GM23338 (cell line): ENCODE results near the gene NTN4. TPM values are rescaled to one million over a fixed set of nuclear protein-coding genes. Genes with fewer than 3 reads are reported as not detected.

ENCODE experiments used
- ATAC-seq: fragments of 200-7000 bp; cut with Tn5 transposase; 3 replicates; pipeline ENCODE4 v1.9.1; 2020
- DNase-seq: peaks from one replicate; pipeline ENCODE4 v3.0.0-alpha.2; 2015; ENCODE audit warnings: low spot score
- H2AFZ ChIP-seq: fragments of 200-600 bp; sonication (generic); 2 replicates; pipeline ENCODE4 v1.8.0; 2016; ENCODE audit warnings: antibody characterized with exemption, mild to moderate bottlenecking, moderate library complexity
- H3F3A ChIP-seq: fragments of 200-600 bp; sonication (generic); replicated peaks from 2 replicates; pipeline ENCODE4 v1.8.0; 2017; ENCODE audit warnings: antibody characterized with exemption, mixed run types, low read depth
- H3K27ac ChIP-seq: fragments of 200-600 bp; sonication (generic); 2 replicates; pipeline ENCODE4 v1.6.1; 2016; ENCODE audit warnings: low read depth
- H3K27me3 ChIP-seq: fragments of 200-600 bp; sonication (generic); 2 replicates; pipeline ENCODE4 v1.8.0; 2016; ENCODE audit warnings: mild to moderate bottlenecking, mixed run types, moderate library complexity; ENCODE audit not compliant: insufficient read depth
- H3K36me3 ChIP-seq: fragments of 200-600 bp; sonication (generic); 2 replicates; pipeline ENCODE4 v1.8.0; 2016; ENCODE audit warnings: mild to moderate bottlenecking; ENCODE audit not compliant: insufficient read depth
- H3K4me1 ChIP-seq: fragments of 200-600 bp; sonication (generic); 2 replicates; pipeline ENCODE4 v1.8.0; 2016; ENCODE audit warnings: mild to moderate bottlenecking, moderate library complexity; ENCODE audit not compliant: insufficient read depth
- H3K4me2 ChIP-seq: fragments of 200-600 bp; sonication (generic); 2 replicates; pipeline ENCODE4 v1.7.1; 2017; ENCODE audit warnings: mixed run types
- H3K4me3 ChIP-seq: fragments of 200-600 bp; sonication (generic); 2 replicates; pipeline ENCODE4 v1.6.1; 2016; ENCODE audit warnings: mixed run types
- H3K79me2 ChIP-seq: fragments of 200-600 bp; sonication (generic); replicated peaks from 2 replicates; pipeline ENCODE4 v1.8.0; 2017; ENCODE audit warnings: mild to moderate bottlenecking; ENCODE audit not compliant: insufficient read depth
- H3K9me2 ChIP-seq: fragments of 200-600 bp; sonication (generic); 2 replicates; pipeline ENCODE4 v1.8.0; 2017; ENCODE audit not compliant: insufficient read depth
- H4K20me1 ChIP-seq: fragments of 200-600 bp; sonication (generic); replicated peaks from 2 replicates; pipeline ENCODE4 v1.8.0; 2017; ENCODE audit warnings: mild to moderate bottlenecking; ENCODE audit not compliant: insufficient read depth
- H3K27ac Mint-ChIP-seq: 2 replicates; pipeline ENCODE4 v1.8.0; 2020; ENCODE audit warnings: inconsistent platforms, mild to moderate bottlenecking, moderate library complexity, mixed read lengths
- H3K27me3 Mint-ChIP-seq: 3 replicates; pipeline ENCODE4 v1.8.0; 2022; ENCODE audit warnings: low read depth, mild to moderate bottlenecking, moderate library complexity, mixed read lengths, inconsistent platforms; ENCODE audit not compliant: insufficient read depth, poor library complexity
- H3K36me3 Mint-ChIP-seq: 3 replicates; pipeline ENCODE4 v1.8.0; 2021; ENCODE audit warnings: low read depth, mild to moderate bottlenecking, inconsistent platforms, moderate library complexity, mixed read lengths
- H3K4me1 Mint-ChIP-seq: 3 replicates; pipeline ENCODE4 v1.8.0; 2020; ENCODE audit warnings: mild to moderate bottlenecking, inconsistent platforms, mixed read lengths
- H3K4me3 Mint-ChIP-seq: 3 replicates; pipeline ENCODE4 v1.8.0; 2021; ENCODE audit warnings: moderate library complexity, mild to moderate bottlenecking, inconsistent platforms, mixed read lengths
- H3K9me3 Mint-ChIP-seq: 3 replicates; pipeline ENCODE4 v1.8.0; 2020; ENCODE audit warnings: moderate library complexity, mild to moderate bottlenecking, inconsistent platforms, mixed read lengths
- CREB1 ChIP-seq: fragments of 250-450 bp; sonication (Bioruptor Pico); IDR thresholded peaks from 2 replicates; pipeline ENCODE4 v1.5.0; 2020; ENCODE audit warnings: low read depth, mild to moderate bottlenecking, moderate library complexity
- CTCF ChIP-seq, 2 experiments: fragments of 200-600 bp in 1 of 2; sonication (generic) in 1 of 2; conservative IDR thresholded peaks; 2 replicates each; pipeline versions ENCODE4 v1.5.1 to v1.6.1; 2016 to 2017; ENCODE audit warnings: antibody characterized with exemption in 2 of 2, low read depth in 2 of 2, mild to moderate bottlenecking in 2 of 2, moderate library complexity in 1 of 2
- ETS1 ChIP-seq: IDR thresholded peaks from 2 replicates; pipeline ENCODE4 v1.6.1; 2016; ENCODE audit warnings: antibody characterized with exemption
- EZH2 ChIP-seq: fragments of 200-600 bp; sonication (generic); IDR thresholded peaks from one replicate; pipeline ENCODE4 v1.8.0; 2017; ENCODE audit warnings: antibody characterized with exemption, mild to moderate bottlenecking, low read depth; ENCODE audit not compliant: unreplicated experiment
- EZH2phosphoT487 ChIP-seq: fragments of 200-600 bp; sonication (generic); IDR thresholded peaks from one replicate; pipeline ENCODE4 v1.8.1; 2018; ENCODE audit warnings: antibody characterized with exemption; ENCODE audit not compliant: unreplicated experiment
- JUNB ChIP-seq: IDR thresholded peaks from one replicate; pipeline ENCODE4 v1.6.1; 2016; ENCODE audit warnings: antibody characterized with exemption; ENCODE audit not compliant: unreplicated experiment
- NANOG ChIP-seq: IDR thresholded peaks from 2 replicates; pipeline ENCODE4 v1.6.1; 2016; ENCODE audit warnings: antibody characterized with exemption, borderline replicate concordance
- POLR2AphosphoS5 ChIP-seq: IDR thresholded peaks from 2 replicates; pipeline ENCODE4 v1.6.1; 2016; ENCODE audit warnings: antibody characterized with exemption, low read depth
- REST ChIP-seq: IDR thresholded peaks from one replicate; pipeline ENCODE4 v1.6.1; 2018; ENCODE audit warnings: antibody characterized with exemption; ENCODE audit not compliant: unreplicated experiment
- STAT1 ChIP-seq: IDR thresholded peaks from one replicate; pipeline ENCODE4 v1.6.1; 2016; ENCODE audit warnings: antibody characterized with exemption; ENCODE audit not compliant: unreplicated experiment
- ZNF114 ChIP-seq: fragments of 250-450 bp; sonication (Bioruptor Pico); IDR thresholded peaks from 2 replicates; pipeline ENCODE4 v1.5.0; 2020; ENCODE audit warnings: mild to moderate bottlenecking, moderate library complexity
- ZNF331 ChIP-seq: fragments of 250-450 bp; sonication (Bioruptor Pico); IDR thresholded peaks from 2 replicates; pipeline ENCODE4 v1.5.0; 2020; ENCODE audit warnings: low read depth, mild to moderate bottlenecking, moderate library complexity
- ZNF462 ChIP-seq: fragments of 250-450 bp; sonication (Bioruptor Pico); IDR thresholded peaks from 2 replicates; pipeline ENCODE4 v1.5.0; 2020; ENCODE audit warnings: mild to moderate bottlenecking, moderate library complexity
- polyA plus RNA-seq: library from polyadenylated mRNA; unstranded; fragments of >200 nt; fragmentation: Nextera tagmentation; extraction: Ambion mirVana; gene quantifications from 2 replicates; pipeline ENCODE4 v1.2.1, GENCODE V29; 2016
- total RNA-seq: library from RNA; depleted of rRNA; stranded (reverse); fragments of >200 nt; shearing (Covaris generic); gene quantifications from 2 replicates; pipeline ENCODE4 v1.2.3, GENCODE V29; 2014

Gene NTN4
- total and polyA plus RNA-seq, 2 experiments from 2014 or later: 1.5 to 3.8 TPM

GRCh38 chr12:95756362-95756761 is 34.2 kb downstream of the NTN4 start:
- Mint-ChIP-seq H3K4me1 (peaks cover 32% of the 10 kb centered on the region), H3K36me3 (no peaks in the 10 kb centered on the region), H3K9me3 (no peaks in the 10 kb centered on the region), H3K4me3 (no peak overlapping the region), H3K27me3 (no peaks in the 10 kb centered on the region), H3K27ac (no peak overlapping the region; the same call in 1 of the 2 replicates)
- H3K9me2 ChIP-seq: no peaks in the 10 kb centered on the region
- ATAC-seq: no peak
- no peaks in the 10 kb centered on the region for H3K36me3 ChIP-seq
- TF ChIP-seq ZNF462 (CRISPR knock-in tag) (no peak), NANOG (no peak), CTCF (conservative IDR thresholded peaks at IDR 0.05; ENCODE audit: low read depth in 2 of 2) (no peak), CREB1 (no peak), ZNF331 (CRISPR knock-in tag) (no peak), EZH2 (no peak), POLR2AphosphoS5 (no peak), REST (no peak), STAT1 (no peak), ZNF114 (CRISPR knock-in tag) (no peak), EZH2phosphoT487 (no peak), JUNB (no peak), ETS1 (no peak)
- no peaks in the 10 kb centered on the region for H4K20me1 ChIP-seq
- H3K79me2 ChIP-seq: no peaks in the 10 kb centered on the region
- peak overlapping the region; percentile 91 for H3K27ac ChIP-seq
- H3F3A ChIP-seq: no peaks in the 10 kb centered on the region
- no peaks in the 10 kb centered on the region for H3K27me3 ChIP-seq
- H3K4me1 ChIP-seq: peaks cover 31% of the 10 kb centered on the region
- DNase-seq: no peak
- H2AFZ ChIP-seq: no peak overlapping the region
- H3K4me3 ChIP-seq: no peak overlapping the region
- H3K4me2 ChIP-seq: peak overlapping the region; percentile 6; the same call in 1 of the 2 replicates
